Liver (tissue), 3 donors: ENCODE measurements around the gene HLA-G.

Experiments
- YY1 ChIP-seq: IDR thresholded peaks from 2 replicates; pipeline ENCODE4 v1.6.1; 2016; ENCODE audit warnings: antibody characterized with exemption, mild to moderate bottlenecking
- TF ChIP-seq, protein P1 (sequence below): fragments of 150-350 bp; IDR thresholded peaks from 2 replicates; pipeline ENCODE4 v1.5.1; 2017; ENCODE audit warnings: improper control_type of control experiment, low read depth, low read length; ENCODE audit not compliant: missing input control
- TF ChIP-seq, protein P2 (sequence below): IDR thresholded peaks from 2 replicates; pipeline ENCODE4 v1.6.1; 2016; ENCODE audit warnings: antibody characterized with exemption, mild to moderate bottlenecking
- TF ChIP-seq, protein P3 (sequence below): IDR thresholded peaks from 2 replicates; pipeline ENCODE4 v1.6.1; 2016; ENCODE audit warnings: antibody characterized with exemption
- donor health status: healthy.
- donor health status: healthy.

DNA sequence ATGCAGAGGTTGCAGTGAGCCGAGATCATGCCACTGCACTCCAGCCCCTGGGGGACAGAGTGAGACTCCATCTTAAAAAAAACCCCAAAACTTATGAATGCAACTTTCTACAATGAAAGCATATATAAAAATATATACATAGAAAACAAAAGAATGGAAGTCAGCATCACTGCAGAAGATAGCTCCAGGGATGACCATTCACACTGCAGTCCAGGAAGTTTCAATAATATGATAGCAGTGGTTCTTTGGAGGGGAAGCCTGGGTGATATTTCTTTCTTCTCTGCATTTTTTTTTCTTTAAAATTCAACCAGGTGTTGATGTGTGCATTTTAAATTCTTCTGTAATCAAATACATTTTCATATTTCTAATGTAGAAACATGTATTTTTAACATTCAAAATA, 12.3 kb downstream of the HLA-G start:
- TF ChIP-seq, protein P1, sequence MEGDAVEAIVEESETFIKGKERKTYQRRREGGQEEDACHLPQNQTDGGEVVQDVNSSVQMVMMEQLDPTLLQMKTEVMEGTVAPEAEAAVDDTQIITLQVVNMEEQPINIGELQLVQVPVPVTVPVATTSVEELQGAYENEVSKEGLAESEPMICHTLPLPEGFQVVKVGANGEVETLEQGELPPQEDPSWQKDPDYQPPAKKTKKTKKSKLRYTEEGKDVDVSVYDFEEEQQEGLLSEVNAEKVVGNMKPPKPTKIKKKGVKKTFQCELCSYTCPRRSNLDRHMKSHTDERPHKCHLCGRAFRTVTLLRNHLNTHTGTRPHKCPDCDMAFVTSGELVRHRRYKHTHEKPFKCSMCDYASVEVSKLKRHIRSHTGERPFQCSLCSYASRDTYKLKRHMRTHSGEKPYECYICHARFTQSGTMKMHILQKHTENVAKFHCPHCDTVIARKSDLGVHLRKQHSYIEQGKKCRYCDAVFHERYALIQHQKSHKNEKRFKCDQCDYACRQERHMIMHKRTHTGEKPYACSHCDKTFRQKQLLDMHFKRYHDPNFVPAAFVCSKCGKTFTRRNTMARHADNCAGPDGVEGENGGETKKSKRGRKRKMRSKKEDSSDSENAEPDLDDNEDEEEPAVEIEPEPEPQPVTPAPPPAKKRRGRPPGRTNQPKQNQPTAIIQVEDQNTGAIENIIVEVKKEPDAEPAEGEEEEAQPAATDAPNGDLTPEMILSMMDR: no peak
- TF ChIP-seq, protein P2, sequence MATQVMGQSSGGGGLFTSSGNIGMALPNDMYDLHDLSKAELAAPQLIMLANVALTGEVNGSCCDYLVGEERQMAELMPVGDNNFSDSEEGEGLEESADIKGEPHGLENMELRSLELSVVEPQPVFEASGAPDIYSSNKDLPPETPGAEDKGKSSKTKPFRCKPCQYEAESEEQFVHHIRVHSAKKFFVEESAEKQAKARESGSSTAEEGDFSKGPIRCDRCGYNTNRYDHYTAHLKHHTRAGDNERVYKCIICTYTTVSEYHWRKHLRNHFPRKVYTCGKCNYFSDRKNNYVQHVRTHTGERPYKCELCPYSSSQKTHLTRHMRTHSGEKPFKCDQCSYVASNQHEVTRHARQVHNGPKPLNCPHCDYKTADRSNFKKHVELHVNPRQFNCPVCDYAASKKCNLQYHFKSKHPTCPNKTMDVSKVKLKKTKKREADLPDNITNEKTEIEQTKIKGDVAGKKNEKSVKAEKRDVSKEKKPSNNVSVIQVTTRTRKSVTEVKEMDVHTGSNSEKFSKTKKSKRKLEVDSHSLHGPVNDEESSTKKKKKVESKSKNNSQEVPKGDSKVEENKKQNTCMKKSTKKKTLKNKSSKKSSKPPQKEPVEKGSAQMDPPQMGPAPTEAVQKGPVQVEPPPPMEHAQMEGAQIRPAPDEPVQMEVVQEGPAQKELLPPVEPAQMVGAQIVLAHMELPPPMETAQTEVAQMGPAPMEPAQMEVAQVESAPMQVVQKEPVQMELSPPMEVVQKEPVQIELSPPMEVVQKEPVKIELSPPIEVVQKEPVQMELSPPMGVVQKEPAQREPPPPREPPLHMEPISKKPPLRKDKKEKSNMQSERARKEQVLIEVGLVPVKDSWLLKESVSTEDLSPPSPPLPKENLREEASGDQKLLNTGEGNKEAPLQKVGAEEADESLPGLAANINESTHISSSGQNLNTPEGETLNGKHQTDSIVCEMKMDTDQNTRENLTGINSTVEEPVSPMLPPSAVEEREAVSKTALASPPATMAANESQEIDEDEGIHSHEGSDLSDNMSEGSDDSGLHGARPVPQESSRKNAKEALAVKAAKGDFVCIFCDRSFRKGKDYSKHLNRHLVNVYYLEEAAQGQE: no peak
- TF ChIP-seq YY1: no peak
- TF ChIP-seq, protein P3, sequence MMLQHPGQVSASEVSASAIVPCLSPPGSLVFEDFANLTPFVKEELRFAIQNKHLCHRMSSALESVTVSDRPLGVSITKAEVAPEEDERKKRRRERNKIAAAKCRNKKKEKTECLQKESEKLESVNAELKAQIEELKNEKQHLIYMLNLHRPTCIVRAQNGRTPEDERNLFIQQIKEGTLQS: no peak
